GM12878 (cell line): ENCODE measurements around the gene CDC25A. TPM values are rescaled to one million over a fixed set of nuclear protein-coding genes. Genes with fewer than 3 reads are reported as not detected.

ENCODE experiments used
- ATAC-seq: fragments of 200-7000 bp; cut with Tn5 transposase; 3 replicates; pipeline ENCODE4 v1.9.1; 2020; ENCODE audit warnings: mild to moderate bottlenecking, moderate library complexity
- BruUV-seq: library from RNA; stranded (reverse); fragments of 400-500 nt; replicated peaks from 2 replicates; lab custom pipeline; 2021; lab: Mats Ljungman, UMichigan
- CTCF ChIA-PET: fragments of 300-600 bp; sonication (Branson Sonifier 250); formaldehyde crosslinking; extraction: SDS; loops from one replicate; lab custom pipeline; 2021; ENCODE audit warnings: inconsistent platforms; lab: Yijun Ruan, JAX
- POLR2A ChIA-PET: fragments of 350-600 bp; formaldehyde crosslinking; extraction: SDS; loops from one replicate; lab custom pipeline; 2021; ENCODE audit warnings: inconsistent platforms; lab: Charles Lee
- RAD21 ChIA-PET: fragments of 300-600 bp; sonication (Branson Sonifier 250); formaldehyde crosslinking; loops from one replicate; lab custom pipeline; 2023; ENCODE audit warnings: antibody characterized with exemption; ENCODE audit not compliant: unreplicated experiment; lab: Charles Lee
- SMC1A ChIA-PET: fragments of 300-600 bp; sonication (Branson Sonifier 250); formaldehyde crosslinking; loops from one replicate; lab custom pipeline; 2023; ENCODE audit not compliant: unreplicated experiment, uncharacterized antibody; lab: Charles Lee
- DNase-seq: peaks from one replicate; pipeline ENCODE4 v3.0.0-alpha.2; 2011; ENCODE audit warnings: low read depth, low spot score
- FAIRE-seq: peaks from 3 replicates; lab custom pipeline; 2011; peaks lifted over from hg19 to GRCh38; lab: Jason Lieb, UNC
- H2AFZ ChIP-seq: 2 replicates; pipeline ENCODE4 v1.6.0; 2011; ENCODE audit warnings: low read depth, low read length, control low read depth; ENCODE audit not compliant: control insufficient read depth
- H3K27ac ChIP-seq: 2 replicates; pipeline ENCODE4 v1.5.1; 2011; ENCODE audit warnings: control low read depth; ENCODE audit not compliant: control insufficient read depth, insufficient read depth
- H3K27me3 ChIP-seq, 2 experiments: replicated peaks in 1 of 2; 2 replicates each; pipeline versions ENCODE4 v1.6.0 to v1.6.1; 2011; ENCODE audit warnings: low read length in 1 of 2; ENCODE audit not compliant: control insufficient read depth in 2 of 2, insufficient read depth in 2 of 2
- H3K36me3 ChIP-seq, 2 experiments: 2 replicates each; pipeline ENCODE4 v1.5.1; 2011; ENCODE audit warnings: low read length in 1 of 2; ENCODE audit not compliant: control insufficient read depth in 2 of 2, insufficient read depth in 2 of 2
- H3K4me1 ChIP-seq: 2 replicates; pipeline ENCODE4 v1.6.1; 2011; ENCODE audit warnings: mild to moderate bottlenecking, low read length, moderate library complexity, mixed read lengths; ENCODE audit not compliant: control insufficient read depth, insufficient read depth
- H3K4me2 ChIP-seq: 2 replicates; pipeline ENCODE4 v1.6.0; 2011; ENCODE audit warnings: control low read depth; ENCODE audit not compliant: control insufficient read depth, insufficient read depth
- H3K4me3 ChIP-seq: fragments of 200-600 bp; sonication (generic); 2 replicates; pipeline ENCODE4 v1.5.1; 2016
- H3K79me2 ChIP-seq: 2 replicates; pipeline ENCODE4 v1.6.0; 2011; ENCODE audit warnings: low read length; ENCODE audit not compliant: control insufficient read depth, insufficient read depth
- H3K9ac ChIP-seq: 2 replicates; pipeline ENCODE4 v1.8.0; 2011; ENCODE audit warnings: low read length, control low read depth, mixed read lengths; ENCODE audit not compliant: control insufficient read depth, insufficient read depth
- H3K9me3 ChIP-seq: replicated peaks from 3 replicates; pipeline ENCODE4 v1.5.1; 2011; ENCODE audit warnings: mild to moderate bottlenecking, low read length; ENCODE audit not compliant: control insufficient read depth, insufficient read depth
- H4K20me1 ChIP-seq: 2 replicates; pipeline ENCODE4 v1.6.0; 2011; ENCODE audit not compliant: control insufficient read depth, insufficient read depth
- DPF2 ChIP-seq: fragments of 450-650 bp; IDR thresholded peaks from 2 replicates; pipeline ENCODE4 v1.6.1; 2017; ENCODE audit warnings: mild to moderate bottlenecking
- EED ChIP-seq: sonication (generic); IDR thresholded peaks from 2 replicates; pipeline ENCODE4 v1.6.1; 2016; ENCODE audit warnings: antibody characterized with exemption, low read depth
- EGR1 ChIP-seq, 2 experiments: IDR thresholded peaks; 1 replicate in 1 of 2; 2 replicates in 1 of 2; pipeline ENCODE4 v1.6.1; 2011 to 2012; ENCODE audit warnings: low read depth in 2 of 2, low read length in 2 of 2, borderline replicate concordance in 1 of 2, mild to moderate bottlenecking in 1 of 2, moderate library complexity in 1 of 2
- IKZF1 ChIP-seq: fragments of 450-650 bp; conservative IDR thresholded peaks from 2 replicates; pipeline ENCODE4 v1.6.1; 2017; ENCODE audit warnings: antibody characterized with exemption, mild to moderate bottlenecking
- IKZF2 ChIP-seq, 2 experiments: fragments of 450-650 bp; IDR thresholded peaks; 2 replicates each; pipeline ENCODE4 v1.6.1; 2017; ENCODE audit warnings: mild to moderate bottlenecking in 2 of 2, moderate library complexity in 2 of 2
- IRF4 ChIP-seq: IDR thresholded peaks from 2 replicates; pipeline ENCODE4 v1.6.1; 2011; ENCODE audit warnings: low read depth, low read length
- MTA2 ChIP-seq: fragments of 450-650 bp; IDR thresholded peaks from 2 replicates; pipeline ENCODE4 v1.6.1; 2016; ENCODE audit warnings: low read depth, mild to moderate bottlenecking, moderate library complexity
- NKRF ChIP-seq: fragments of 450-650 bp; conservative IDR thresholded peaks from 2 replicates; pipeline ENCODE4 v1.6.1; 2017; ENCODE audit warnings: mild to moderate bottlenecking, moderate library complexity
- RUNX3 ChIP-seq: IDR thresholded peaks from 2 replicates; pipeline ENCODE4 v1.6.1; 2012; ENCODE audit warnings: low read length, inconsistent platforms
- SMARCA5 ChIP-seq: fragments of 450-650 bp; IDR thresholded peaks from 2 replicates; pipeline ENCODE4 v1.6.1; 2017; ENCODE audit warnings: mild to moderate bottlenecking
- YY1 ChIP-seq: IDR thresholded peaks from 2 replicates; pipeline ENCODE4 v1.6.1; 2011; ENCODE audit warnings: low read depth, mild to moderate bottlenecking, low read length
- ZBTB33 ChIP-seq: fragments of 450-650 bp; IDR thresholded peaks from 2 replicates; pipeline ENCODE4 v1.6.1; 2017; ENCODE audit warnings: mild to moderate bottlenecking
- ZBTB4 ChIP-seq: fragments of 450-650 bp; formaldehyde crosslinking; IDR thresholded peaks from 2 replicates; pipeline ENCODE4 v1.4.0; 2022; ENCODE audit warnings: mild to moderate bottlenecking, moderate library complexity
- WGBS: methylation state at CpG from one replicate; pipeline ENCODE4 v1.1.6; 2016; ENCODE audit warnings: low lambda C conversion rate; ENCODE audit not compliant: insufficient replicate concordance, insufficient coverage; ENCODE audit errors: missing lambda C conversion rate; 5-methylcytosine and 5-hydroxymethylcytosine counted together
- in situ Hi-C: fragments of 300-500 bp; cut with MboI; formaldehyde crosslinking; loops from 9 replicates; pipeline ENCODE4 v1.14.3; 2018; ENCODE audit warnings: mixed read lengths
- intact Hi-C: fragments of 100-400 bp; cut with micrococcal nuclease; formaldehyde crosslinking; loops from one replicate; pipeline ENCODE4 v1.14.2; 2022; ENCODE audit not compliant: unreplicated experiment
- polyA plus RNA-seq, 11 experiments: library from polyadenylated mRNA; depleted of rRNA in 4 of 11; unstranded in 6 of 11; stranded (reverse) in 5 of 11; fragments of >200 nt; fragmentation: Nextera tagmentation in 4 of 11; fragmentation: Illumina TruSeq in 1 of 11; extraction: Ambion mirVana in 4 of 11; extraction: Trizol in 1 of 11; gene quantifications; 1 replicate in 1 of 11; 2 replicates in 10 of 11; pipeline versions ENCODE4 v1.2.1 to v1.2.3, GENCODE V29; 2011 to 2016; ENCODE audit warnings: inconsistent platforms in 2 of 11, missing spikeins in 2 of 11, low read depth in 1 of 11
- total RNA-seq, 4 experiments: library from RNA; depleted of rRNA in 3 of 4; stranded (reverse); fragments of >200 nt in 3 of 4; fragmentation: Illumina TruSeq in 1 of 4; extraction: Trizol in 1 of 4; gene quantifications; 2 replicates each; pipeline versions ENCODE4 v1.2.1 to v1.2.3, GENCODE V29; 2013 to 2021
- TF ChIP-seq, protein P1 (sequence below): fragments of 450-650 bp; IDR thresholded peaks from 2 replicates; pipeline ENCODE4 v1.6.1; 2017; ENCODE audit warnings: borderline replicate concordance

Gene CDC25A
- total and polyA plus RNA-seq, 10 of the 15 experiments (the other 5 are each of a cell fraction or from before 2014, with no cell fraction given), result 2.9 to 36.6 (median 26.9) TPM

DNA sequence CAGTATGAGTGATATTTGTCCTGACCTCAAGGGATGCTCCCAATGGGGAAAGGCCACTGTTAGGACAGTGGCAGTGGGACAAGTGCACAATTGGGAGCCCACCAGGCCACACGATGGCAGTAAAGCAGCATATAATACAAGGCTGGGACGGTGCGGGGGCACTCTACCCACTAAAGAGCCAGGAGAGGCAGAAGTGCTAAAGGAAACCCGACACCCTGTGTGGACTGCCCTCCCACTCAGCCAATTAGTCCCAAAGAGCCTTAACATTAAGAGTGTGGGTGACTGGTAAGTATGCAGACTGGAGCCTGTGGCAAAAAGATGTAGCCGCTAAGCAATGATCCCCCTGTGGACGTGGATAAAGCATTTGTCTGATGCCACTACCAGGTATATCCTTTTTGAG lies 44.5 kb upstream of the CDC25A start:
- intact Hi-C loops (loop anchor here (1.0 to 5.0 kb wide), 6 partner anchors 40 to 325 kb away; partner anchors contain the start of genes NME6 and PFKFB4), in situ Hi-C loops (loop anchor here (5.0 kb wide), 1 partner anchor 205 kb away; no protein-coding TSS in a partner anchor)
- ChIA-PET SMC1A (interaction anchor here (0.6 to 7.4 kb wide), 11 partner anchors 8 to 317 kb away, joined by 3 to 57 read pairs (median 4); partner anchors contain the start of genes CAMP and ZNF589), RAD21 (interaction anchor here (0.8 to 6.1 kb wide), 8 partner anchors 9 to 205 kb away, joined by 3 to 72 read pairs (median 5); partner anchors contain the start of genes CCDC51 and TMA7), CTCF (interaction anchor here (0.9 to 16.5 kb wide), 13 partner anchors 8 to 324 kb away, joined by 3 to 267 read pairs (median 6); partner anchors contain the start of genes CAMP, CCDC51, PFKFB4 and TMA7), POLR2A (interaction anchor here (1.0 to 1.5 kb wide), 4 partner anchors 8 to 241 kb away, joined by 3 to 5 read pairs (median 3); partner anchors contain the start of genes CCDC51, TMA7 and ZNF589)
- Histone ChIP-seq H3K79me2 (no peaks in the 10 kb centered on the region), H4K20me1 (no peaks in the 10 kb centered on the region), H3K4me3 (peak overlapping the region; percentile 6; the same call in 1 of the 2 replicates), H2AFZ (peak overlapping the region; percentile 60), H3K27ac (peak overlapping the region; percentile 24; the same call in 1 of the 2 replicates), H3K4me1 (peaks cover 39% of the 10 kb centered on the region), H3K9ac (no peak overlapping the region), H3K4me2 (peak overlapping the region; percentile 72), H3K27me3 (no peaks in the 10 kb centered on the region), H3K36me3 (no peaks in the 10 kb centered on the region), H3K9me3 (no peaks in the 10 kb centered on the region)
- ATAC-seq (peak; percentile 100), DNase-seq (peak; percentile 63), FAIRE-seq (peak; percentile 95)
- no TSS peak for BruUV-seq
- WGBS, result 34% methylated on average over 6 of the region's 6 CpGs
- TF ChIP-seq ZBTB33 (no peak), EGR1 (IDR thresholded peaks at IDR 0.05; ENCODE audit: borderline replicate concordance in 1 of 2, low read depth in 2 of 2, low read length in 2 of 2) (peak in 1 of 2 experiments; percentile 71; a peak in 1 of 3 replicates), MTA2 (peak; percentile 70), YY1 (peak; percentile 30; the same call in 1 of the 2 replicates), EED (peak; percentile 55), SMARCA5 (peak; percentile 87; the same call in 1 of the 2 replicates), IRF4 (0 out of 2 replicates have a peak, but pooled peaks have one; percentile 25), NKRF (0 out of 2 replicates have a peak, but pooled peaks have one; percentile 15), DPF2 (no peak; the same call in 1 of the 2 replicates), ZBTB4 (CRISPR knock-in tag) (no peak), IKZF2 (IDR thresholded peaks at IDR 0.05) (peak; percentile 40 to 64; a peak in 2 of 4 replicates), IKZF1 (peak; percentile 79), RUNX3 (no peak)
- TF ChIP-seq, protein P1, sequence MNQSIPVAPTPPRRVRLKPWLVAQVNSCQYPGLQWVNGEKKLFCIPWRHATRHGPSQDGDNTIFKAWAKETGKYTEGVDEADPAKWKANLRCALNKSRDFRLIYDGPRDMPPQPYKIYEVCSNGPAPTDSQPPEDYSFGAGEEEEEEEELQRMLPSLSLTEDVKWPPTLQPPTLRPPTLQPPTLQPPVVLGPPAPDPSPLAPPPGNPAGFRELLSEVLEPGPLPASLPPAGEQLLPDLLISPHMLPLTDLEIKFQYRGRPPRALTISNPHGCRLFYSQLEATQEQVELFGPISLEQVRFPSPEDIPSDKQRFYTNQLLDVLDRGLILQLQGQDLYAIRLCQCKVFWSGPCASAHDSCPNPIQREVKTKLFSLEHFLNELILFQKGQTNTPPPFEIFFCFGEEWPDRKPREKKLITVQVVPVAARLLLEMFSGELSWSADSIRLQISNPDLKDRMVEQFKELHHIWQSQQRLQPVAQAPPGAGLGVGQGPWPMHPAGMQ, result no peak
